Transverse colon (tissue), 4 donors: Measurements from ENCODE around the gene C19orf73. TPM values are rescaled to one million over a fixed set of nuclear protein-coding genes. Genes with fewer than 3 reads are reported as not detected.

Source experiments
- DNase-seq: peaks from one replicate; pipeline ENCODE4 v3.0.0-alpha.2; 2019
- H3K27ac ChIP-seq, 4 donors: fragments of 200-600 bp; sonication (generic); 2 replicates each; pipeline ENCODE4 v1.5.1; 2016 to 2018; ENCODE audit warnings: inconsistent platforms in 4 of 4
- H3K27me3 ChIP-seq: fragments of 200-600 bp; sonication (generic); 2 replicates; pipeline ENCODE4 v1.5.1; 2017; ENCODE audit warnings: inconsistent platforms
- H3K36me3 ChIP-seq, 4 donors: fragments of 200-600 bp; sonication (generic); 2 replicates each; pipeline ENCODE4 v1.5.1; 2017 to 2019; ENCODE audit warnings: inconsistent platforms in 4 of 4
- H3K4me1 ChIP-seq, 4 donors: fragments of 200-600 bp; sonication (generic); 2 replicates each; pipeline ENCODE4 v1.5.1; 2017 to 2020; ENCODE audit warnings: inconsistent platforms in 4 of 4
- H3K4me3 ChIP-seq, 4 donors: fragments of 200-600 bp; sonication (generic); 1 replicate in 1 of 4; 2 replicates in 3 of 4; pipeline versions ENCODE4 v1.5.1 to v1.6.1; 2017 to 2019; ENCODE audit warnings: inconsistent platforms in 4 of 4
- H3K9me3 ChIP-seq, 2 donors: fragments of 200-600 bp; sonication (generic); 2 replicates each; pipeline ENCODE4 v1.5.1; 2017 to 2019; ENCODE audit warnings: inconsistent platforms in 2 of 2
- EP300 ChIP-seq: sonication (generic); formaldehyde crosslinking; IDR thresholded peaks from one replicate; pipeline ENCODE4 v1.6.1; 2017; ENCODE audit warnings: antibody characterized with exemption, low read depth
- POLR2A ChIP-seq: fragments of 450-650 bp; IDR thresholded peaks from one replicate; pipeline ENCODE4 v1.6.1; 2016; ENCODE audit warnings: antibody characterized with exemption, mild to moderate bottlenecking, moderate library complexity
- POLR2AphosphoS5 ChIP-seq, 3 donors: sonication (generic); formaldehyde crosslinking; IDR thresholded peaks; one replicate each; pipeline ENCODE4 v1.6.1; 2016; ENCODE audit warnings: antibody characterized with exemption in 3 of 3
- WGBS, 2 donors: methylation state at CpG; one replicate each; pipeline ENCODE4 v1.1.5; 2018; ENCODE audit warnings: low coverage in 1 of 2; 5-methylcytosine and 5-hydroxymethylcytosine counted together
- in situ Hi-C, 4 donors: fragments of 200-750 bp; cut with MboI; loops; one replicate each; pipeline versions ENCODE4 v1.15.0 to v1.15.1; 2017; ENCODE audit warnings: low sequenced_read_pairs in 3 of 4, low pct_ligation_motif_present in 1 of 4, low pct_unique_long_range_greater_than_20kb in 1 of 4
- intact Hi-C: fragments of 100-400 bp; cut with DNase I; formaldehyde crosslinking; loops from one replicate; pipeline ENCODE4 v1.15.1; 2023; ENCODE audit warnings: low total_unique reads
- total RNA-seq, 4 donors: library from RNA; depleted of rRNA; stranded (reverse); fragments of >200 nt; gene quantifications; one replicate each; pipeline ENCODE4 v1.1.0, GENCODE V29; 2016
- TF ChIP-seq, protein P1 (sequence below), 5 experiments: fragments of 200-600 bp in 3 of 5; fragments of 450-650 bp in 2 of 5; sonication (generic) in 3 of 5; IDR thresholded peaks; 1 replicate in 2 of 5; 2 replicates in 3 of 5; pipeline ENCODE4 v1.5.1; 2016 to 2017; ENCODE audit warnings: antibody characterized with exemption in 5 of 5, inconsistent platforms in 3 of 5, mild to moderate bottlenecking in 2 of 5, moderate library complexity in 1 of 5

C19orf73 gene
- total RNA-seq, 4 donors from 2014 or later, result 7.5 to 12.5 (median 8.2) TPM; not detected in 1

DNA sequence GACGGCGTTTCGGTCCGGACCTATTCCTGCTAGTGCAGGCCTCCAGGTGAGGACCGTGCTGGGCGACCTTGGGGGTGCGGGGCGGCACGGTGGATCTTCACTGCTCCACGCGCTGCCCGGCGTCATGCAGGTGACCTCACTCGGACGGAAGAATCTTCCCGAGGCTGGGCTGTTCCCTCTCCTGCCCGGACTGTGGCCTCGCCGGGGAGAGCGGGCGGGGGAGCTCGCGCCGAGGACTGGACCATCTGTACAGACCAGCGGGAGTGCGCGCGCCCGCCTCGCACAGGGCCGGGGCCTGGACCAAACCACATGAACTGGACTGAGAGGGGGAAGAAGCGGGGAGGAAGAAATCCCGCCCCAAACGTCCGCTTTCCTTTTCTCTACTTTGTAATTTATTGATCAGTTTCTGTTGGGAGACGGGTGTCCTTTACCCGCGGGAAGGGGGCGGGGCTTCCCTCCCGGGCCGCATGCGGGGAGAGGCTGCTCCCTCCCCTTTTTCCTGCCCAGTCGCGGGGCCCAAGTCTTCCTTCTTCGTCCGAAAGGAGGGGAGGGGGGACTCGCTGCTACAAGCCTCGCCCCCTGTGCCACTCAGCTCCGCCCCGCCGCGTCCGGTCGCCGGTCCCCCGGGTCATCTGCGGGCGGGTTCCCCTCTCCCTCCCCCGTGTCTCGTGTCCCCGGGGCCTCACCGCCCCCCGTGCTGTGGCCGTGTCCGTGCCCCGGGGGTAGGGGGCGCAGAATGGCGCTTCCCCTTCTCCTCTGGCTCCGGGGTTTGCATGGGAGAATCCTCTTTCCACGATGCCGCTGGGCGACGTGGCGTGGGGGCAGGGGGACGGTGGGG lies 31.4 kb upstream of the C19orf73 start:
- Histone ChIP-seq H3K36me3 (no peaks in the 10 kb centered on the region), H3K4me3 (peak overlapping the region; percentile 54 to 78 (median 64)), H3K27me3 (no peaks in the 10 kb centered on the region), H3K9me3 (no peaks in the 10 kb centered on the region), H3K4me1 (peaks cover 17 to 51% (median 35%) of the 10 kb centered on the region in 4 donors), H3K27ac (peak overlapping the region; percentile 83 to 94 (median 92))
- TF ChIP-seq POLR2AphosphoS5 (IDR thresholded peaks at IDR 0.05) (peak; percentile 85 to 91 (median 90)), EP300 (no peak), POLR2A (peak; percentile 79)
- TF ChIP-seq, protein P1, sequence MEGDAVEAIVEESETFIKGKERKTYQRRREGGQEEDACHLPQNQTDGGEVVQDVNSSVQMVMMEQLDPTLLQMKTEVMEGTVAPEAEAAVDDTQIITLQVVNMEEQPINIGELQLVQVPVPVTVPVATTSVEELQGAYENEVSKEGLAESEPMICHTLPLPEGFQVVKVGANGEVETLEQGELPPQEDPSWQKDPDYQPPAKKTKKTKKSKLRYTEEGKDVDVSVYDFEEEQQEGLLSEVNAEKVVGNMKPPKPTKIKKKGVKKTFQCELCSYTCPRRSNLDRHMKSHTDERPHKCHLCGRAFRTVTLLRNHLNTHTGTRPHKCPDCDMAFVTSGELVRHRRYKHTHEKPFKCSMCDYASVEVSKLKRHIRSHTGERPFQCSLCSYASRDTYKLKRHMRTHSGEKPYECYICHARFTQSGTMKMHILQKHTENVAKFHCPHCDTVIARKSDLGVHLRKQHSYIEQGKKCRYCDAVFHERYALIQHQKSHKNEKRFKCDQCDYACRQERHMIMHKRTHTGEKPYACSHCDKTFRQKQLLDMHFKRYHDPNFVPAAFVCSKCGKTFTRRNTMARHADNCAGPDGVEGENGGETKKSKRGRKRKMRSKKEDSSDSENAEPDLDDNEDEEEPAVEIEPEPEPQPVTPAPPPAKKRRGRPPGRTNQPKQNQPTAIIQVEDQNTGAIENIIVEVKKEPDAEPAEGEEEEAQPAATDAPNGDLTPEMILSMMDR (IDR thresholded peaks at IDR 0.05), result no peak
- intact Hi-C loops, result no loop called here
- peak; percentile 93 for DNase-seq
- in situ Hi-C loops, result no loop called here
- WGBS, 2 donors, result 1% methylated on average over 48 of the region's 75 CpGs; no CpG with 5 or more reads in 1 of the 2 donors

DNA sequence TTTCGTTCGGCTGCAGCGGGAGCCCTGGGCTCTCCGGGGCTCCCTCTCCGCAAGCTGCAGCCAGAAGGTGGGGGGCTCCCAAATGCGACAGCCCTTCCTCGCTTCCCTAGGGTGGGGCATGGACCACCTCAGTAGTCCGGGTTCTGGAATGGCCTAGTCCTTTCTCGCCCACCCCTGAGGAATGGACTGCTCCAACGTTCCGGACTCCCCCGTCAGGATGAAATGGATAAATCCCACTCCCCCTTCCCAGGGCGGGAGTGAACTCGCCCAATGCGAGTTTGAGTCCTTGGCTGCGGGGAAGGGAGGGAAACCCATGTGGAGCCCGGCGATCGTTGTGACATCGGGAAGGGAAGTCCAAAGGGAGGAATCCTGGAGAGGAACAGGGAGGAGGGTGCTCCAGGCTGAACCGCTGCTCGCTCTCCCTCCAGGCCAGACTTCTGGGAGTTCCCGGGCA lies 30.7 kb upstream of the C19orf73 start:
- intact Hi-C loops, result loop anchor here (5.0 kb wide), 1 partner anchor 52 kb away; no protein-coding TSS in a partner anchor
- Histone ChIP-seq H3K4me1 (peaks cover 17 to 52% (median 35%) of the 10 kb centered on the region in 4 donors), H3K36me3 (no peaks in the 10 kb centered on the region), H3K9me3 (no peaks in the 10 kb centered on the region), H3K27me3 (no peaks in the 10 kb centered on the region), H3K4me3 (peak overlapping the region; percentile 54 to 78 (median 64)), H3K27ac (peak overlapping the region; percentile 83 to 94 (median 92))
- TF ChIP-seq, protein P1 (IDR thresholded peaks at IDR 0.05), result no peak
- TF ChIP-seq POLR2AphosphoS5 (IDR thresholded peaks at IDR 0.05) (no peak), POLR2A (no peak), EP300 (no peak)
- peak; percentile 60 for DNase-seq
- 2% methylated on average over 23 of the region's 23 CpGs; no CpG with 5 or more reads in 1 of the 2 donors for whole genome bisulfite sequencing, 2 donors
- in situ Hi-C loops, result loop anchor here in 2 of 4 donors (10.0 kb wide), 1 partner anchor 55 kb away; no protein-coding TSS in a partner anchor

DNA sequence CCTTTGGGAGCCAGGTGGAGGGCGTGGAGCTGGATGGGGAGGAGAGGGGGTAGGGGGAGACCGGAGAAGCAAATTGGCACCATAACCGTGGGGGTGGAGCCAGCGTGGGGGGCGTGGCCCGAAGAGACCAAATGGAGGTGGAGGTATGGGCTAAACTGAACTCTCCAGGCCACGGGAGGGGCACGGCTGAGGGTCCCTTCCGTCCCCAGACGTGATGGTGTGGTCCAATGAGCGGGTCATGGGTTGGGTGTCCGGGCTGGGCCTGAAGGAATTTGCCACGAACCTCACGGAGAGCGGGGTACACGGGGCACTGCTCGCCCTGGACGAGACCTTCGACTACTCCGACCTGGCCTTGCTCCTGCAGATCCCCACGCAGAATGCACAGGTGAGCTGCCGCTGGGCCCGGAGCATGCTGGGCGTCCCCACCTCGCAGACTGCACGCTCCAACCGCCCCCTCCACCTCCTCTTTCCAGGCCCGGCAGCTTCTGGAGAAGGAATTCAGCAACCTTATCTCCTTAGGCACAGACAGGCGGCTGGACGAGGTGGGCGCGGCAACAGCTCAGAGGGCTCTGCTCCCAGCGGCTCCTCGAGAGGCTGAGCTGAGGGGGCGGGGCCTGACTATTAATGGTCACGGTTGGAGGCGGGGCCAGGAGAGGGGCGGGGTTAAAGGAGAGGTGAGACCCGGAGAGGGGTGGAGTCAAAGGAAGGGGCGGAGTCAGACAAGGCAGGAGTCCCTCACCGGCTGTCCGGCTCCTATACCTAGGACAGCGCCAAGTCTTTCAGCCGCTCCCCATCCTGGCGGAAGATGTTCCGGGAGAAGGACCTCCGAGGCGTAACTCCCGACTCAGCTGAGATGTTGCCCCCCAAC lies 30.1 kb upstream of the C19orf73 start:
- peaks cover 17 to 52% (median 35%) of the 10 kb centered on the region in 4 donors for H3K4me1 ChIP-seq
- intact Hi-C loops, result loop anchor here (5.0 kb wide), 1 partner anchor 52 kb away; no protein-coding TSS in a partner anchor
- peak overlapping the region; percentile 83 to 94 (median 92) for H3K27ac ChIP-seq
- DNase-seq, result peak; percentile 100
- 3 to 4% methylated on average over 14 to 48 of the region's 49 CpGs for WGBS, 2 donors
- H3K4me3 ChIP-seq, result peak overlapping the region; percentile 54 to 78 (median 64)
- H3K9me3 ChIP-seq, result no peaks in the 10 kb centered on the region
- H3K27me3 ChIP-seq, result no peaks in the 10 kb centered on the region
- TF ChIP-seq EP300, result no peak
- TF ChIP-seq, protein P1 (IDR thresholded peaks at IDR 0.05), result no peak
- peak; percentile 87 for TF ChIP-seq POLR2A
- TF ChIP-seq POLR2AphosphoS5 (IDR thresholded peaks at IDR 0.05), result peak; percentile 82 to 94 (median 94)
- in situ Hi-C loops, result loop anchor here in 2 of 4 donors (10.0 kb wide), 1 partner anchor 54 kb away; no protein-coding TSS in a partner anchor
- H3K36me3 ChIP-seq, result no peaks in the 10 kb centered on the region
